ENCODE measurements around the gene TIMM13. TPM values are rescaled to one million over a fixed set of nuclear protein-coding genes. Genes with fewer than 3 reads are reported as not detected.
"Not testable (repeated sequence)": the region's sequence is repeated elsewhere in the genome, so short reads cannot be mapped to it uniquely, and the experiment has no call there.

Gene TIMM13
- total RNA-seq, 1 experiment from 2014 or later = 129 TPM

DNA sequence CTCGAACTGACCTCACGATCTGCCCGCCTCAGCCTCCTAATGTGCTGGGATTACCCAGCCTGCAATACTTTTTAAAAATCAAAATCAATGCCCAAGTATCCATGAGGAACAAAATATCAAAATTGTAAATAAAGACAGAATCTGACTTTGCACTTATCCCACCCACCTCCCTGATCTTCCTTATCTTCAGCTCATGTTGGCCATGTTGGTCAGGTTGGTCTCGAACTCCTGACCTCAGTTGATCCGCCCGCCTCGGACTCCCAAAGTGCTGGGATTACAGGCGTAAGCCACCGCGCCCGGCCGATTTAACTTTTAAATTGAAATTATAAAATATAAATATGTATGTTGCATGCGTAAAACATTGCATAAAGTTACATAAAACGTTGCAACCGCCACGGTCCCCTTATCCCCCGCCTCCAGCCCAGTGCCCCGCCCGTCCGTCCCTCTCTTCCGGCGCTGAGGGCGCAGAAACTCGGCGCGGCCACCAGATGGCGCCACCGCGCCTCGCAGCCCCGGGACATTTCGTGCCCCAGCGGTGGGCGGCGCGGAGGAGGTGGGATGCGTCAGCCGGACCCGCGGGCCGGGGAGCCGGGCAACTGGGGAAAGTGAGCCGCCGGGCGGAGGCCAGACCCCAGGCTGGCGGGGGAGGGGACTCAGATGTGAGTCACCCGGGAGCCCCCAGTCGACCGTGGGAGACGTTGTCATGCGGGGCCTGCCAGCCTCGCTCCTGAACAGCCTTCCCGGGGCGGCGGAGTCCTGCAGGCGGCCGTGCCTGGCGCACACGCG, 47.0 kb upstream of the TIMM13 start:
- no TSS peak for BruUV-seq (replicated peaks)
- H3K36me3 ChIP-seq (ENCODE audit: low read depth, low read length) = peaks cover 14% of the 10 kb centered on the region
- ATAC-seq (peak; percentile 18), DNase-seq (peak; percentile 86)
- H3K4me3 ChIP-seq (ENCODE audit: low read length) = peak overlapping the region; percentile 100
- H3K9ac ChIP-seq (ENCODE audit: low read length) = peak overlapping the region; percentile 48
- peak overlapping the region; percentile 46; the same call in 1 of the 2 replicates for H2AFZ ChIP-seq (ENCODE audit: low read length)
- peaks cover 38% of the 10 kb centered on the region for H3K79me2 ChIP-seq (ENCODE audit: low read length)
- intact Hi-C loops (cut with micrococcal nuclease) = loop anchor here (1.0 kb wide), 1 partner anchor 137 kb away; no protein-coding TSS in a partner anchor
- peak overlapping the region; percentile 89 for H3K4me2 ChIP-seq (ENCODE audit: low read length)
- H3K9me2 ChIP-seq (replicated peaks; ENCODE audit: low read length) = no peaks in the 10 kb centered on the region
- ChIA-PET CTCF (interaction anchor here (0.6 to 1.5 kb wide), 3 partner anchors 104 to 145 kb away, joined by 3 to 6 read pairs (median 3); no protein-coding TSS in a partner anchor), POLR2A (ENCODE audit: unreplicated experiment) (no interaction called here)
- TF ChIP-seq EZH2 (IDR thresholded peaks at IDR 0.05; ENCODE audit: low read length, unreplicated experiment) (no peak), EZH2phosphoT487 (IDR thresholded peaks at IDR 0.05; ENCODE audit: borderline replicate concordance, low read length) (no peak)
- TF ChIP-seq, protein P1, sequence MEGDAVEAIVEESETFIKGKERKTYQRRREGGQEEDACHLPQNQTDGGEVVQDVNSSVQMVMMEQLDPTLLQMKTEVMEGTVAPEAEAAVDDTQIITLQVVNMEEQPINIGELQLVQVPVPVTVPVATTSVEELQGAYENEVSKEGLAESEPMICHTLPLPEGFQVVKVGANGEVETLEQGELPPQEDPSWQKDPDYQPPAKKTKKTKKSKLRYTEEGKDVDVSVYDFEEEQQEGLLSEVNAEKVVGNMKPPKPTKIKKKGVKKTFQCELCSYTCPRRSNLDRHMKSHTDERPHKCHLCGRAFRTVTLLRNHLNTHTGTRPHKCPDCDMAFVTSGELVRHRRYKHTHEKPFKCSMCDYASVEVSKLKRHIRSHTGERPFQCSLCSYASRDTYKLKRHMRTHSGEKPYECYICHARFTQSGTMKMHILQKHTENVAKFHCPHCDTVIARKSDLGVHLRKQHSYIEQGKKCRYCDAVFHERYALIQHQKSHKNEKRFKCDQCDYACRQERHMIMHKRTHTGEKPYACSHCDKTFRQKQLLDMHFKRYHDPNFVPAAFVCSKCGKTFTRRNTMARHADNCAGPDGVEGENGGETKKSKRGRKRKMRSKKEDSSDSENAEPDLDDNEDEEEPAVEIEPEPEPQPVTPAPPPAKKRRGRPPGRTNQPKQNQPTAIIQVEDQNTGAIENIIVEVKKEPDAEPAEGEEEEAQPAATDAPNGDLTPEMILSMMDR (conservative IDR thresholded peaks at IDR 0.05; ENCODE audit: low read depth, low read length) = peak; percentile 76
- H3K9me3 ChIP-seq (ENCODE audit: low read length) = no peaks in the 10 kb centered on the region
- H3K27me3 ChIP-seq (ENCODE audit: low read length) = no peaks in the 10 kb centered on the region
- peaks cover 17% of the 10 kb centered on the region for H4K20me1 ChIP-seq (ENCODE audit: low read length)
- H3K4me1 ChIP-seq (ENCODE audit: insufficient read depth, low read length) = peaks cover 9% of the 10 kb centered on the region
- H3F3A ChIP-seq (ENCODE audit: low read length, unreplicated experiment) = no peaks in the 10 kb centered on the region
- H3K27ac ChIP-seq (ENCODE audit: low read length) = peak overlapping the region; percentile 60

DNA sequence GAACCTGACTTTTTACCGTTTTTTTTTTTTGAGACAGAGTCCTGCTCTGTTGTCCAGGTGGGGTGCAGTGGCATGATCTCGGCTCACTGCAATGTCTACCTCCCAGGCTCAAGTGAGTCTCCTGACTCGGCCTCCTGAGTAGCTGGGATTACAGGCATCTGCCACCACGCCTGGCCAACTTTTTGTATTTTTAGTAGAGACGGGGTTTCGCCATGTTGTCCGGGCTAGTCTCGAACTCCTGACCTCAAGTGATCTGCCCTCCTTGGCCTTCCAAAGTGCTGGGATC, 42.5 kb upstream of the TIMM13 start:
- DNase-seq; ATAC-seq; H3K79me2 ChIP-seq (ENCODE audit: low read length); H4K20me1 ChIP-seq (ENCODE audit: low read length); H3F3A ChIP-seq (ENCODE audit: low read length, unreplicated experiment); POLR2A ChIA-PET (ENCODE audit: unreplicated experiment); H3K36me3 ChIP-seq (ENCODE audit: low read depth, low read length); intact Hi-C loops (cut with micrococcal nuclease); BruUV-seq (replicated peaks); H3K4me3 ChIP-seq (ENCODE audit: low read length); CTCF ChIA-PET; H3K9me3 ChIP-seq (ENCODE audit: low read length); H3K9me2 ChIP-seq (replicated peaks; ENCODE audit: low read length); H3K27me3 ChIP-seq (ENCODE audit: low read length): not testable (repeated sequence)
- Histone ChIP-seq H3K4me1 (ENCODE audit: insufficient read depth, low read length) (peaks cover 15% of the 10 kb centered on the region), H3K9ac (ENCODE audit: low read length) (0 out of 2 replicates have a peak overlapping the region, but pooled peaks have one; percentile 25), H2AFZ (ENCODE audit: low read length) (peak overlapping the region; percentile 70; the same call in 1 of the 2 replicates), H3K27ac (ENCODE audit: low read length) (peak overlapping the region; percentile 81), H3K4me2 (ENCODE audit: low read length) (peak overlapping the region; percentile 25; the same call in 1 of the 2 replicates)

DNA sequence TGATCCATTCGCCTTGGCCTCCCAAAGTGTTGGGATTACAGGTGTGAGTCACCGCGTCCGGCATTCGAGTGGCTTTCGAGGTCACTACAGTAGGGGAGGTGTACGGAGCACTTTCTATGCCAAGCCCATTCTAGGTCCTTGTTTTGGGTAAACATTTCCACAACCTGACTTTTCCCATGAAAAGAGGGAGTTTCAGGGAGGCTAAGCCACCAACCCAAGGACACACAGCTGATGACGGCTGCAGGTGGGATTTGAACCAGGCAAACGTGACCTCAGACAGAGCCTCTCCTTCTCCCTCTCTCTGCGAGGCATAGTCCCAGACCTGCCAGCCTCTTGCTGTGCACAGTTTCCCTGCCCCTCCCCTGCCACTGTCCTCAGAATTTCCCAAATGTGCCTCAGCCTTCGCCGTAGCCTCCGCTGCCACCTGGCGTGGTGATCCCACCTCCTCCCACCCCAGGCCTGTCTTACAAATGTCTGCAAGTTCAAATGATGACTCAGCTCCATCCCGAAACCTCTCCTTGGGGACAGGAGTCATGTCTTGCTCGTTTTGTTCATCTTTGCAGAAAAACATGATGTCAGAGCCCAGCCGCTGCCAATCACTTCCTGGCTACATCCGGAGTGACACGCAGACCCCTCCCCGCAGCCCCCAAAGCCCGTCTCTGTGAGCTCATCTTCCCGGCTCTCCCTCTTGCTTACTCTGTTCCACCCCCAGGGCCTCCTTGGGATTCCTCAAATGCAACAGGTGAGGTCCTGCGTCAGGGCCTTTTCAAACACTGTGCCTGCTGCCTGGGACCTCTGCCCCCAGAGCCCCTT, 41.9 kb upstream of the TIMM13 start:
- CTCF ChIA-PET = no interaction called here
- no TSS peak for BruUV-seq (replicated peaks)
- Histone ChIP-seq H4K20me1 (ENCODE audit: low read length) (no peaks in the 10 kb centered on the region), H3K36me3 (ENCODE audit: low read depth, low read length) (no peaks in the 10 kb centered on the region), H3F3A (ENCODE audit: low read length, unreplicated experiment) (no peaks in the 10 kb centered on the region), H3K9me2 (replicated peaks; ENCODE audit: low read length) (no peaks in the 10 kb centered on the region), H3K9me3 (ENCODE audit: low read length) (no peaks in the 10 kb centered on the region), H3K9ac (ENCODE audit: low read length) (peak overlapping the region; percentile 25; the same call in 1 of the 2 replicates), H3K4me2 (ENCODE audit: low read length) (peak overlapping the region; percentile 25; the same call in 1 of the 2 replicates), H3K27me3 (ENCODE audit: low read length) (no peaks in the 10 kb centered on the region), H3K4me1 (ENCODE audit: insufficient read depth, low read length) (peaks cover 15% of the 10 kb centered on the region), H3K27ac (ENCODE audit: low read length) (peak overlapping the region; percentile 81), H3K79me2 (ENCODE audit: low read length) (no peaks in the 10 kb centered on the region), H3K4me3 (ENCODE audit: low read length) (no peak overlapping the region), H2AFZ (ENCODE audit: low read length) (peak overlapping the region; percentile 70)
- ATAC-seq = peak; percentile 66
- TF ChIP-seq, protein P1 (conservative IDR thresholded peaks at IDR 0.05; ENCODE audit: low read depth, low read length) = no peak
- TF ChIP-seq EZH2 (IDR thresholded peaks at IDR 0.05; ENCODE audit: low read length, unreplicated experiment) (no peak), EZH2phosphoT487 (IDR thresholded peaks at IDR 0.05; ENCODE audit: borderline replicate concordance, low read length) (no peak)
- DNase-seq = peak; percentile 67
- POLR2A ChIA-PET (ENCODE audit: unreplicated experiment) = no interaction called here
- intact Hi-C loops (cut with micrococcal nuclease) = no loop called here

Measured in PC-3 (cell line).